OCI-M2 (cell line): ENCODE measurements around the gene NUP98.
"Not testable (repeated sequence)": the region's sequence is repeated elsewhere in the genome, so short reads cannot be mapped to it uniquely, and the experiment has no call there.

Source experiments
- DNase-seq: peaks from one replicate; lab custom pipeline; 2025; ENCODE audit not compliant: unreplicated experiment; lab: John Stamatoyannopoulos, UW

The NUP98 gene

GRCh38 chr11:3679077-3679476, 118.3 kb downstream of the NUP98 start:
- no peak for DNase-seq

DNA sequence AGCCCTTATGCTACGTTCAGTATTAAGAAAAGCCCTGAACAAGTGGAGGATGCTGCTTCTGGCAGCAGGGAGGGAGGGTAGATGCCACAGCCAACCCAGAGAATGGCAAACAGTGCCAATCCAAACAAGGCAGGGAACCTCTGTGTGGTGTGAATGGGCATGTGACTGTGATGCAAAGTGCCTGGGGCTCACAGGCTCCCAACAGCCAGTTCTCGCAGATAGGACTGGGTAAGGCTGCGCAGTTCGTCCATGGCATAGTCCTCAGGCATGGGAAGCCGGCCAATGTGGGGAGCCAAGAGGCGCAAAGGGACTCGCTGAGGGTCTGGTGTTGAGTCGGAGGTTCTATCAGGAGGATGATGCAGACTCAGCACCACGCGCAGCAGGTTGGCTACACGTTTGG, 121.4 kb downstream of the NUP98 start:
- DNase-seq = no peak

DNA sequence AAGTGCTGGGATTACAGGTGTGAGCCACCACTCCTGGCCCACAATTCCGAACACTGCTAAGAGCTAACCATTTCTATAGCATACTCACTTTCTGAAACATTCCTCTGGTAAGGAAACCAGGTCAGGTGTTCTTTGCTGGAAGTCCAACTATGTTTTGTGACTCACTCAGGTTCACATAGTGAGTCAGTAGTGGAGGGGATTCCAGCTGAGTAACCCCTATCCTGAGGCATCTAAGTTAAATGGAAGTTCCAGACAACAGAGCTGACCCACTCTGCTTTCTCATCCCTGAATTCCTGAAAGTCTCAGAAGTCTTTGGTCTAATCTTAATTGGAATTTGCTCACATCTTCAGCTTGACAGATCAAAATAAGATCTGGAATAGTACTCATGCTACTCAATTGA, 123.2 kb downstream of the NUP98 start:
- DNase-seq = no peak

DNA sequence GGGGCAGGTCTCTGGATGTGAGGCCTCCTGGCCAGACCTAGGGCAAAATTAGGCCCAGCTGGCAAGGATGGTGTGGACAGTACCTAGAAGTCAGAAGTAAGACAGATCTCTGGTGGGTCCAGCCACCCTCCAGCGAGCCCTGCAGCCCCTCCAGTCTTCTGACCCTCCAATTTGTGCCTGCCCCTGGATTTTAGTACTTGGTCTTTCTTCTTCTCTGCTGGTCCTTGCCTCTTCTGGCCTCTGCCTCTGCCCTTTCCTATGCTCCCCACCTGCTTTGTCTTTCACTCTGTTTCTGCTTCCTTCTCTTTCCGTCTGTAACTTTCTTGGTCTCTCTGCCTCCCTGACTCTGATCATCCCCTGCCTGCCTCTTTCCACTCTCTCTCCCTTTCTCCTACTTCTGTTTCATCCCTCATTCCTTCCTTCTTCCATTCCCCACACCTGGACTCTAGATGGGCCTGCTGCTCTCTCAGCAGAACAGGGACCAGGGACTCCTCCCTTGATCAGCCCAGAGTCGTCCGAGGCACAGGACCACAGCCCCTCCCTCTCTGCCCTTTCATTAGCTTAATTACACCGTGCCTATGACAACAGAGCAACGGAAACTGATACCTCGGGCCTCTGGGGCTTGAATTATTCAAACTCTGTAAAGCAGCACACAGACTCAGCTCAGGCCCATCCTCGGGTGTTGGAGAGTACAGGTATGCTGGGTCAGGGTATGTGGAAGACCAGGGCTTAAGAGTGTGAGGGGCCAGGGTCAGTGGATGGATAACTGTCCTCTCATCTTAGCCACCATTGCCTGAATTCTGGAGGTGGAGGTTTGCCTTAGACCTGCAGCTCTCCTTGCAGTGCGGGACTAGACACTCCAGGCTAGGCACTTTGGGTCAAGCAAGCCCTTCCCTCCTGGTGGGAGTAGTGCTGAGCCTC, 125.8 kb downstream of the NUP98 start, which contains the start of gene CHRNA10:
CHRNA10 (minus strand) TSS at position 51 of the 921 bp plus-strand sequence. CDS start 72 bp downstream, outside the sequence.
- no peak for DNase-seq

DNA sequence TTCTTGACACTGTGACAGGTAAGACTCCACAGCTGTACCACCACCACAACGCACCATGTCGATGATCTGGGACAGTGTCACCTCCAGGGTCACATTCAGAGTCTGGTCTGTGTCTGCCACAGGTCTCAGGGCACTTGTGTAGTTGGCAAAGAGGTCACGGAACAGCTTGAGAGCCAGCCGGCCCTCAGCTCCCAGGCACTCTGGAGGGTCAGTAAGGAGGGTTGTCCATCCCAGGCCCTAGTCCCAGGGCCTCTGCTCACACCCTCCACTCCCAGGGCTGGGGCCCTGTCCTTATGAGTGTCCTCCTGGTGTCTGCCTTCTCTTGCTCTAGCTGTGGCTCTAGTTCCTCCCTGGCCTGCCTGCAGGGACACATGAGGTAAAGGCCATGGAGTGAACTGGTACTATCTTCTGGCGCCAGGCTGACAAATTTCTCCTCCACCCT, 127.6 kb downstream of the NUP98 start:
- no peak for DNase-seq

GRCh38 chr11:3669128-3669527, 128.2 kb downstream of the NUP98 start:
- no peak for DNase-seq

DNA sequence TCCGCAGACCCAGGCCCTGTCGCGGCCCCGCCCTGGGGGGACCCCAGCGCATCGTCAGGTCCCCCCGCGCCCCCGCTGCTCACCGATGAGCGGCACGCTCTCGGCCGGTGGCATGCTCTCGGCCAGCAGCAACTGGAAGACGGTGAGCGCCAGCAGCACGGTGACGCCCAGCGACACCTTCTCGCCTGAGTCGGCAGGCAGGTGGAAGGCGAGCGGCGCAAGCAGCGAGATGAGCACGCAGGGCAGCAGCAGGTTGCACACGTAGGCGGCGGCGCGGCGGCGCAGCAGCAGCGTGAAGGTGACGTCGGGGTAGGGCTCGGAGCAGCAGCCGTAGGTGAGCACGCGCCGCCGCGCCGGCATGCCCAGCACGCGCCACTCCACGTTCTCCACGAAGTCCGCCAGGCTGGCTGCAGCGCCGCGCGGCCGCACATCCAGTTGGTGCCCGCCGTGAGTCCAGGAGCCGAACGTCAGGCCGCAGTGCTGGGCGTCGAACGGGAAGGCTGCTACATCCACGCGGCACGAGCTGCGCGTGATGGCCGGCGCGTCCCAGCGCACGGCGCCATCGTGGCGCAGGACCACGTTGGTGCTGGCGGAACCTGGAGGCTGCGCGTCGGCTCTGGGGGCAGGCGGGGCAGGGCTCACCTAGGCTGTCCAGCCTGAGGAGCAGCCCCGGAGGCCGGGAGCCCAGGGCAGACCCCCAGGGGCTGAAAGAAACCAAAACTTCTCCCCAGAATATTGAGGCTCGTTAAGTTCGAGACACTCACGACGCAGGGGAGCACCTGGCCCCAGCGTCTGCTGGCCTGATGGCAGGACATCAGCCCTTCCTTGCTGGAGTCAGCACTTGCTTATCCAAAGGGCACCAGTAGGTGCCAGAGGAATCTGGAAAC, 130.0 kb downstream of the NUP98 start:
- DNase-seq = no peak

DNA sequence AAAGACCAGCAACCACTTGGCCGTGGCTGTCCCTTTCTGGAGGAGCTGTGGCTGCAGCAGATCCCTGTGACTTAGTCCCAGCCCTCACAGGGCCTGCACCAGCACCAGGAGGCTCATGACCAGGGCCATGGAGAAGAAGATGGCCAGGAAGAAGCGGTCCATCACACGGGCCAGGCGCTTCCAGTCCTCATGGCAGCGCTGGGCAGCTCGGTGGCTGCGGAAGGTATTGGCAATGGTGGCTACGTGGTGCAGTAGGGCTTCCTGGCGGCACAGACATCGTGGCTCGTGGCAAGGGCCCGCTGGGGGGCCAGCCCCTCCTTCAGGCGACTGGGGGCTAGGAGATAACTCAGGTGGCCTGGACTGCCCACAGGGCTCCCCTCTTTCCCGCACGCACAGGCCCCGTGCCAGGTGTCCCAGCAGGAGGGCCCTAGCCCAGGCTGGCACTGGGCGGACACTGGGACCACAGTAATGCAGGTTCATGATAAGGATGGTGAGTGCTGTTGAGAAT, 131.3 kb downstream of the NUP98 start:
- DNase-seq = no peak

GRCh38 chr11:3665336-3666022, 131.9 kb downstream of the NUP98 start:
- no peak for DNase-seq

GRCh38 chr11:3664032-3664630, 133.2 kb downstream of the NUP98 start:
- no peak for DNase-seq

DNA sequence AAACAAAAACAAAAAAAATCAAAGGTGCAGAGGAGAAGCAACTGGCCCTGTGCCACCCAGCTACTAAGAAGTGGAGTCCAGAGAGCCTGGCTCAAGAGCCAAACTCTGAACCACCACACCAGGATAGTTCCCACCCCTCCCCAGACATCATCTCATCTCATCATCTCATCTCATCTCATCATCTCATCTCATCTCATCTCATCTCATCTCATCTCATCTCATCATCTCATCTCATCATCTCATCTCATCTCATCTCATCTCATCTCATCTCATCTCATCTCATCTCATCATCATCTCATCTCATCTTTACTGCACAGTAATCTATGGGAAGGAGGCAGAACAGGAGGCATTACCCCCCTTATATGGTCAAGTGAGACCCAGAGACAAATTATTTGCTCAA, 134.5 kb downstream of the NUP98 start:
- DNase-seq = no peak

- no peak for DNase-seq
Measured at GRCh38 chr11:3660960-3661359, 136.4 kb downstream of the NUP98 start.

- DNase-seq = no peak
Measured at GRCh38 chr11:3659595-3660515, 137.5 kb downstream of the NUP98 start.

DNA sequence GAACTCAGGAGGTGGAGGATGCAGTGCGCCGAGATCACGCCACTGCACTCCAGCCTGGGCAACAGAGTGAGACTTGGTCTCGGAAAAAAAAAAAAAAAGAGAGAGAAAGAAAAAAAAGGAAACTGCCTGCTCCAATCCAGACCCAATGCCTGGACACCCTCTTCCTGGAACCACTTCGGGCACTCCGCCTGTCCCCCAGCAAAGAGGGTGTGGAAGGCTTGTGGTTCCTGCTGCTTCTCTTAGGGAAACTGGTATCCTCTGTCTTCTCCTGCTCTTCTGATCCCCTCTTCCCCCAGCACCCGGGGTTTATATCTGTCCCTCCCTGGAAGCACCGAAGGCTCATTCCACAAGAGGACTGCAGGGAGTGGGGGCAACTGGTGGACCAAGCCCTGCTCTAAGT, 139.1 kb downstream of the NUP98 start:
- DNase-seq = no peak

- DNase-seq = not testable (repeated sequence)
Measured at GRCh38 chr11:3657331-3657730, 140.0 kb downstream of the NUP98 start.

DNA sequence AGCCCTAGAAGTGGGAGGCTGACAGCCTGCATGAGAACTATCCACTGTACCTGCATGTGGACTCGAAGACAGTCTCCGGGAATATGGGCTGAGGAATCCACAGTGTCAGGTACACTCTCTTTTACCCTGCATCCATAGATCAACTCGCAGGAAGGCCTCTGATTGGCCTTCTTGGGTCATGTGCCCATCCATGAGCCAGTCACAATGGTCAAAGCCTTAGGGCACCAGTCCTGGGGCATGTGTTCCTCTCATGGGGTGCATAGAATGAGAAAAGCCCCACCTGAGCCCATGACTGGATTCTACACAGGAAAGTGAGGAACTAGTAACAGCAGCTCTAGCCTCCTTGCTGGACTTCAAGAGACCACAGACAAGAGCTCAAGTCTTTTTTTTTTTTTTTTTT, 141.8 kb downstream of the NUP98 start:
- DNase-seq = no peak

DNA sequence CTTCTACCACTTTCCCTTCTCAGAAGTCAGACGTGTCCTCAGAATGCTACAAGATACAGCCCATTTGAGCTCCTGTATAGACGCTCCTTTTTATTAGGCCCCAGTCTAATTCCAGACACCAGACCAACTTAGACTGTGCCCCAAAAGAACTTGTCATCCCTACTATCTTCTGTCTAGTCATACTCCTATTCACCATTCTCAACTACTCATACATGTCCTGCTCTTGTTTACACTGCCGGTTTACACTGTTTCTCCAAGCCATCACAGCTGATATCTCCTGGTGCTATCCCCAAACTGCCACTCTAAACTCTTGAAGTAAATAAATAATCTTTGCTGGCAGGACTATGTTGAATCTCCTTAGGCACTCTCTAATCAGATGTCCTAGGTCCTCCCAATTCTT, 144.8 kb downstream of the NUP98 start:
- DNase-seq = not testable (repeated sequence)

- DNase-seq = not testable (repeated sequence)
Measured at GRCh38 chr11:3649374-3649773, 148.0 kb downstream of the NUP98 start.

DNA sequence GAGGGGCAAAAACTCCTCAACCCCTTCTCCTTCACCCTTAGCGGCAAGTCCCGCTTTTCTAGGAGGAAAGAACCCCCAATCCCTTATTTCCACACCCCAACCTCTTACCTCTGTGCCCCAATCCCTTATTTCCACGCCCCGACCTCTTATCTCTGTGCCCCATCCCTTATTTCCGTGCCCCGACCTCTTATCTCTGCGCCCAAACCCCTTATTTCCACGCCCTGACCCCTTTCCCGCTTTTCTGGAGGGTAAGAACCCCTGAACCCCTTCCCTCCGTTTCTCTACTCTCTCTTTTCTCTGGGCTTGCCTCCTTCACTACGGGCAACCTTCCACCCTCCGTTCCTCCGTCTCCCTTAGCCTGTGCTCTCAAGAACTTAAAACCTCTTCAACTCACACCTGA, 148.5 kb downstream of the NUP98 start:
- not testable (repeated sequence) for DNase-seq
